HEK293 (cell line): ENCODE data around the gene ZFHX3.

Experiments used
- CTCF ChIA-PET: fragments of 350-600 bp; formaldehyde crosslinking; extraction: SDS; loops from one replicate; lab custom pipeline; 2021; ENCODE audit warnings: antibody characterized with exemption; lab: Yijun Ruan, JAX
- POLR2A ChIA-PET: fragments of 300-600 bp; formaldehyde crosslinking; extraction: SDS; loops from one replicate; lab custom pipeline; 2020; ENCODE audit warnings: antibody characterized with exemption, inconsistent platforms; lab: Yijun Ruan, JAX
- H3K27ac ChIP-seq: fragments of 200-500 bp; sonication (Bioruptor generic); 2 replicates; pipeline ENCODE4 v1.5.1; 2014; ENCODE audit warnings: low read depth, low read length, control low read depth, inconsistent platforms; ENCODE audit errors: extremely low read depth
- H3K36me3 ChIP-seq, 2 experiments: fragments of 200-500 bp in 1 of 2; sonication (Bioruptor generic) in 1 of 2; 1 replicate in 1 of 2; 2 replicates in 1 of 2; pipeline ENCODE4 v1.5.1; 2014 to 2017; ENCODE audit warnings: inconsistent platforms in 2 of 2, low read length in 2 of 2; ENCODE audit not compliant: control insufficient read depth in 2 of 2, insufficient read depth in 1 of 2
- H3K4me1 ChIP-seq: fragments of 200-500 bp; sonication (Bioruptor generic); 2 replicates; pipeline ENCODE4 v1.5.1; 2014; ENCODE audit warnings: mild to moderate bottlenecking, low read length, inconsistent platforms; ENCODE audit not compliant: control insufficient read depth, insufficient read depth
- H3K4me3 ChIP-seq: 2 replicates; pipeline ENCODE4 v1.5.1; 2011; ENCODE audit warnings: low read depth, mild to moderate bottlenecking, control low read depth, low read length, moderate library complexity
- H3K9me3 ChIP-seq: fragments of 200-500 bp; sonication (Bioruptor generic); 2 replicates; pipeline ENCODE4 v1.5.1; 2014; ENCODE audit warnings: low read depth, low read length, inconsistent platforms; ENCODE audit not compliant: control insufficient read depth, insufficient read depth
- BCL11B ChIP-seq: fragments of 450-650 bp; formaldehyde crosslinking; IDR thresholded peaks from 2 replicates; pipeline ENCODE4 v1.5.1; 2016; ENCODE audit warnings: low read depth, missing biosample characterization, missing genetic modification characterization
- HOXD13 ChIP-seq: sonication (generic); formaldehyde crosslinking; IDR thresholded peaks from 2 replicates; pipeline ENCODE4 v1.8.0; 2022; ENCODE audit warnings: missing genetic modification reagents, borderline replicate concordance
- KLF1 ChIP-seq: fragments of 450-650 bp; formaldehyde crosslinking; IDR thresholded peaks from 2 replicates; pipeline ENCODE4 v1.5.1; 2016; ENCODE audit warnings: missing biosample characterization, missing genetic modification characterization
- KLF8 ChIP-seq: fragments of 450-650 bp; formaldehyde crosslinking; IDR thresholded peaks from 2 replicates; pipeline ENCODE4 v1.5.1; 2016; ENCODE audit warnings: missing biosample characterization, missing genetic modification characterization
- ZBTB8A ChIP-seq: fragments of 450-650 bp; formaldehyde crosslinking; IDR thresholded peaks from 2 replicates; pipeline ENCODE4 v1.5.1; 2016; ENCODE audit warnings: missing biosample characterization, missing genetic modification characterization
- ZNF311 ChIP-seq: fragments of 450-650 bp; formaldehyde crosslinking; IDR thresholded peaks from 2 replicates; pipeline ENCODE4 v1.5.1; 2017; ENCODE audit warnings: missing biosample characterization, missing genetic modification characterization, borderline replicate concordance
- ZNF660 ChIP-seq: fragments of 450-650 bp; IDR thresholded peaks from 2 replicates; pipeline ENCODE4 v1.5.1; 2018; ENCODE audit warnings: missing biosample characterization, mild to moderate bottlenecking, missing genetic modification characterization
- ZNF747 ChIP-seq: fragments of 450-650 bp; formaldehyde crosslinking; IDR thresholded peaks from 2 replicates; pipeline ENCODE4 v1.5.1; 2016; ENCODE audit warnings: missing biosample characterization, missing genetic modification characterization
- ZNF843 ChIP-seq: fragments of 450-650 bp; formaldehyde crosslinking; IDR thresholded peaks from 2 replicates; pipeline ENCODE4 v1.5.1; 2016; ENCODE audit warnings: missing biosample characterization, missing genetic modification characterization
- ZXDB ChIP-seq: fragments of 450-650 bp; formaldehyde crosslinking; IDR thresholded peaks from 2 replicates; pipeline ENCODE4 v1.5.1; 2016; ENCODE audit warnings: missing biosample characterization, missing genetic modification characterization
- TF ChIP-seq, protein P1 (sequence below): fragments of 450-650 bp; formaldehyde crosslinking; IDR thresholded peaks from 2 replicates; pipeline ENCODE4; 2016; ENCODE audit warnings: missing biosample characterization, missing genetic modification characterization
- TF ChIP-seq, protein P2 (sequence below): fragments of 450-650 bp; formaldehyde crosslinking; IDR thresholded peaks from 2 replicates; pipeline ENCODE4 v1.5.1; 2016; ENCODE audit warnings: missing biosample characterization, missing genetic modification characterization
- TF ChIP-seq, protein P3 (sequence below): fragments of 450-650 bp; formaldehyde crosslinking; IDR thresholded peaks from 2 replicates; pipeline ENCODE4 v1.5.1; 2017; ENCODE audit warnings: missing biosample characterization, missing genetic modification characterization
- TF ChIP-seq, protein P4 (sequence below): fragments of 450-650 bp; formaldehyde crosslinking; IDR thresholded peaks from 2 replicates; pipeline ENCODE4 v1.5.1; 2016; ENCODE audit warnings: missing biosample characterization, missing genetic modification characterization
- TF ChIP-seq, protein P5 (sequence below): fragments of 450-650 bp; IDR thresholded peaks from 2 replicates; pipeline ENCODE4 v1.5.1; 2018; ENCODE audit warnings: missing biosample characterization, missing genetic modification characterization

ZFHX3 gene

DNA sequence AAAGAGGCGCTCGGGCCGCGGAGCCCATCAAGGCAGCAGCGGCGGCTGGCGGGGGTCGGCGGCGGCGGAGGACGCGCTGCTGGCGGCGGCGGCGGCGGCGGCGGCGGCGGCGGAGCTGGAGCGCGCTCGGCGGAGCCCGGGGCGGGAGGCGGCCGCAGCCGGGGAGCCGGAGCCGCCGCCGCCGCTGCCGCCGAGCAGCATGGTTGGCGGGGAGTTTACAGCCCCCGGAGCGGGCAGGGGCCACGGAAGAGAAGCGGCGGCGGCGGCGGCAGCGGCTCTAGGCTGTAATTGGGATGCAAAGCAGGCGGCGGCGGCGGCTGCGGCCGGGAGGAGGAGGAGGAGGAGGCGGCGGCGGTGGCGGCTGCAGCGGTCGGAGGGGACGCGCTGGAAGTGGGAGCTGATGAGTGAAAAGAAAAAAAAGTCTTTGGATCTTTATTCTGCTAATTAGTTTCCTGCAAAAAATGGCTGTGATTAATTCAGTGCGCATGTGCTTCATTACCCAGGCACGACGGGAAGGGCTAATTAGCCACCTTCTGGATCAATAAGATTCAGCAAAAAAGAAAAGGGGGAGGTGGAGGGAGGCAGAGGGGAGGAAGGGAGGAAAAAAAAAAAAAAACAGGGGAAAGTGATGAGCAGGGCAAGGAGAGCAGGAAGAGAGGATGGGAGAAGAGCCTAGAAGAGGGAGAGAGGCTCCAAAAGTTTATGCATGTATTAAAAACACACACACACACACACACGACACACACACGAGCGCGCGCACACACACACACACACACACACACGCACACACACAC, 10.9 kb upstream of the ZFHX3 start (continued):
- TF ChIP-seq, protein P1, sequence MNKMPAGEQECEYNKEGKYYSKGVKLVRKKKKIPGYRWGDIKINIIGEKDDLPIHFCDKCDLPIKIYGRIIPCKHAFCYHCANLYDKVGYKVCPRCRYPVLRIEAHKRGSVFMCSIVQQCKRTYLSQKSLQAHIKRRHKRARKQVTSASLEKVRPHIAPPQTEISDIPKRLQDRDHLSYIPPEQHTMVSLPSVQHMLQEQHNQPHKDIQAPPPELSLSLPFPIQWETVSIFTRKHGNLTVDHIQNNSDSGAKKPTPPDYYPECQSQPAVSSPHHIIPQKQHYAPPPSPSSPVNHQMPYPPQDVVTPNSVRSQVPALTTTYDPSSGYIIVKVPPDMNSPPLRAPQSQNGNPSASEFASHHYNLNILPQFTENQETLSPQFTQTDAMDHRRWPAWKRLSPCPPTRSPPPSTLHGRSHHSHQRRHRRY (tag by site-specific recombination) = no peak
- TF ChIP-seq BCL11B = no peak
- TF ChIP-seq HOXD13 (CRISPR knock-in tag) = no peak
- TF ChIP-seq KLF1 (tag by site-specific recombination) = no peak
- TF ChIP-seq ZNF843 (tag by site-specific recombination) = peak; percentile 53; the same call in 1 of the 2 replicates
- TF ChIP-seq, protein P2, sequence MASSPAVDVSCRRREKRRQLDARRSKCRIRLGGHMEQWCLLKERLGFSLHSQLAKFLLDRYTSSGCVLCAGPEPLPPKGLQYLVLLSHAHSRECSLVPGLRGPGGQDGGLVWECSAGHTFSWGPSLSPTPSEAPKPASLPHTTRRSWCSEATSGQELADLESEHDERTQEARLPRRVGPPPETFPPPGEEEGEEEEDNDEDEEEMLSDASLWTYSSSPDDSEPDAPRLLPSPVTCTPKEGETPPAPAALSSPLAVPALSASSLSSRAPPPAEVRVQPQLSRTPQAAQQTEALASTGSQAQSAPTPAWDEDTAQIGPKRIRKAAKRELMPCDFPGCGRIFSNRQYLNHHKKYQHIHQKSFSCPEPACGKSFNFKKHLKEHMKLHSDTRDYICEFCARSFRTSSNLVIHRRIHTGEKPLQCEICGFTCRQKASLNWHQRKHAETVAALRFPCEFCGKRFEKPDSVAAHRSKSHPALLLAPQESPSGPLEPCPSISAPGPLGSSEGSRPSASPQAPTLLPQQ (tag by site-specific recombination) = peak; percentile 59; the same call in 1 of the 2 replicates
- TF ChIP-seq, protein P3, sequence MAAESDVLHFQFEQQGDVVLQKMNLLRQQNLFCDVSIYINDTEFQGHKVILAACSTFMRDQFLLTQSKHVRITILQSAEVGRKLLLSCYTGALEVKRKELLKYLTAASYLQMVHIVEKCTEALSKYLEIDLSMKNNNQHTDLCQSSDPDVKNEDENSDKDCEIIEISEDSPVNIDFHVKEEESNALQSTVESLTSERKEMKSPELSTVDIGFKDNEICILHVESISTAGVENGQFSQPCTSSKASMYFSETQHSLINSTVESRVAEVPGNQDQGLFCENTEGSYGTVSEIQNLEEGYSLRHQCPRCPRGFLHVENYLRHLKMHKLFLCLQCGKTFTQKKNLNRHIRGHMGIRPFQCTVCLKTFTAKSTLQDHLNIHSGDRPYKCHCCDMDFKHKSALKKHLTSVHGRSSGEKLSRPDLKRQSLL = no peak
- TF ChIP-seq, protein P4, sequence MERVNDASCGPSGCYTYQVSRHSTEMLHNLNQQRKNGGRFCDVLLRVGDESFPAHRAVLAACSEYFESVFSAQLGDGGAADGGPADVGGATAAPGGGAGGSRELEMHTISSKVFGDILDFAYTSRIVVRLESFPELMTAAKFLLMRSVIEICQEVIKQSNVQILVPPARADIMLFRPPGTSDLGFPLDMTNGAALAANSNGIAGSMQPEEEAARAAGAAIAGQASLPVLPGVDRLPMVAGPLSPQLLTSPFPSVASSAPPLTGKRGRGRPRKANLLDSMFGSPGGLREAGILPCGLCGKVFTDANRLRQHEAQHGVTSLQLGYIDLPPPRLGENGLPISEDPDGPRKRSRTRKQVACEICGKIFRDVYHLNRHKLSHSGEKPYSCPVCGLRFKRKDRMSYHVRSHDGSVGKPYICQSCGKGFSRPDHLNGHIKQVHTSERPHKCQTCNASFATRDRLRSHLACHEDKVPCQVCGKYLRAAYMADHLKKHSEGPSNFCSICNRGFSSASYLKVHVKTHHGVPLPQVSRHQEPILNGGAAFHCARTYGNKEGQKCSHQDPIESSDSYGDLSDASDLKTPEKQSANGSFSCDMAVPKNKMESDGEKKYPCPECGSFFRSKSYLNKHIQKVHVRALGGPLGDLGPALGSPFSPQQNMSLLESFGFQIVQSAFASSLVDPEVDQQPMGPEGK = peak; percentile 84
- TF ChIP-seq ZXDB (tag by site-specific recombination) = peak; percentile 85

DNA sequence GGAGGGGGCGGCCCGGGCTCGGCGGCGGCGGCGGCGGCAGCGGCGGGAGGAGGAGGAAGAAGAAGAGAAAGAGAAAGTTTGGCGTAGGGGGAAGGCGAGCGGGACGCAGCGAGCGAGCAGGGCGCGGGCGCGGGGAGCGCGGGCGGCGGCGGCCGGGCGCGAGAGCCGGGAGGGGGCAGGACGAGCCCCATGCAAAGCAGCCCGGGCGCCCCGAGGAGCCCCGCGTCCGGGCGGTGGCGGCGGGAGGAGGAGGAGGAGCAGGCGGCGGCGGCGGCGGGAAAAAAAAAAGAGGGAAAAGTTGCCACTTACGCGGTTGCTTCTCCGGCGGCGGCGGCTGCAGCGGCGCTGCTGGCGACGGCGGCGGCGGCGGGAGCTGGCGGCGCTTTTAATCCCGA, 10.3 kb upstream of the ZFHX3 start:
- POLR2A ChIA-PET = interaction anchor here (1.1 to 1.2 kb wide), 2 partner anchors 12 to 119 kb away, joined by 3 to 5 read pairs; no protein-coding TSS in a partner anchor
- peaks cover 43% of the 10 kb centered on the region for H3K4me1 ChIP-seq
- H3K9me3 ChIP-seq = no peaks in the 10 kb centered on the region
- H3K27ac ChIP-seq = peak overlapping the region; percentile 96
- TF ChIP-seq ZBTB8A (tag by site-specific recombination) (peak; percentile 76), ZNF660 (tag by site-specific recombination) (0 out of 2 replicates have a peak, but pooled peaks have one; percentile 10), KLF8 (tag by site-specific recombination) (0 out of 2 replicates have a peak, but pooled peaks have one; percentile 28), ZNF747 (tag by site-specific recombination) (no peak), ZNF311 (tag by site-specific recombination) (no peak)
- TF ChIP-seq, protein P5, sequence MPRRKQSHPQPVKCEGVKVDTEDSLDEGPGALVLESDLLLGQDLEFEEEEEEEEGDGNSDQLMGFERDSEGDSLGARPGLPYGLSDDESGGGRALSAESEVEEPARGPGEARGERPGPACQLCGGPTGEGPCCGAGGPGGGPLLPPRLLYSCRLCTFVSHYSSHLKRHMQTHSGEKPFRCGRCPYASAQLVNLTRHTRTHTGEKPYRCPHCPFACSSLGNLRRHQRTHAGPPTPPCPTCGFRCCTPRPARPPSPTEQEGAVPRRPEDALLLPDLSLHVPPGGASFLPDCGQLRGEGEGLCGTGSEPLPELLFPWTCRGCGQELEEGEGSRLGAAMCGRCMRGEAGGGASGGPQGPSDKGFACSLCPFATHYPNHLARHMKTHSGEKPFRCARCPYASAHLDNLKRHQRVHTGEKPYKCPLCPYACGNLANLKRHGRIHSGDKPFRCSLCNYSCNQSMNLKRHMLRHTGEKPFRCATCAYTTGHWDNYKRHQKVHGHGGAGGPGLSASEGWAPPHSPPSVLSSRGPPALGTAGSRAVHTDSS (tag by site-specific recombination) = peak; percentile 38; the same call in 1 of the 2 replicates
- CTCF ChIA-PET = interaction anchor here (0.6 to 0.8 kb wide), 4 partner anchors 27 to 559 kb away, joined by 3 to 6 read pairs (median 3); no protein-coding TSS in a partner anchor
- no peaks in the 10 kb centered on the region for H3K36me3 ChIP-seq
- peak overlapping the region; percentile 68 for H3K4me3 ChIP-seq
